Neural progenitor cell (in vitro differentiated cells): ENCODE measurements around the gene FAM9C.

Experiments
- EZH2 ChIP-seq: fragments of 200-600 bp; sonication (generic); IDR thresholded peaks from 2 replicates; pipeline ENCODE4 v1.6.1; 2017; ENCODE audit warnings: antibody characterized with exemption, mild to moderate bottlenecking, moderate library complexity
- EZH2phosphoT487 ChIP-seq: fragments of 200-600 bp; sonication (generic); IDR thresholded peaks from 2 replicates; pipeline ENCODE4 v1.6.1; 2017; ENCODE audit warnings: antibody characterized with exemption
- TF ChIP-seq, protein P1 (sequence below): fragments of 200-600 bp; sonication (generic); IDR thresholded peaks from 2 replicates; pipeline ENCODE4 v1.5.1; 2017; ENCODE audit warnings: antibody characterized with exemption, mild to moderate bottlenecking

DNA sequence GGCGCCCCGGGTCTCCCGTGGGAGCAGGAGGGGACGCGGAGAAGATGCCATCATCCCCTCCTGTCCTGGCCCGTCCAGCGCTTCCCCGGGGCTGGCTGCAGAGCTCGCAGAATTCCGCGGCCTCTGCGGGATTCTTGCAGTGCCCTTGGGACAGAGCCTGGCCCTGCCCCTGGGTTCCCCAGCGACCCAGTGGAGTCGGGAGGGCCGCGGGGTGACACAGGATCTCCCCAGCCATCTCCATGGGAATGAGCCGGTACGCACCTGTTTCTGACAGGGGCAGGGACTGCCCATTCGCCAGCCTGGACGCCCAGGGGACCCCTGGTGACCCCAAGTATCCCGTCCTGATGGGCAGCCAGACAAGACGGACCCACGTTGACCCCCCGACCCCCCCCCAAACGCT lies 482 bp downstream of the FAM9C start:
- TF ChIP-seq, protein P1, sequence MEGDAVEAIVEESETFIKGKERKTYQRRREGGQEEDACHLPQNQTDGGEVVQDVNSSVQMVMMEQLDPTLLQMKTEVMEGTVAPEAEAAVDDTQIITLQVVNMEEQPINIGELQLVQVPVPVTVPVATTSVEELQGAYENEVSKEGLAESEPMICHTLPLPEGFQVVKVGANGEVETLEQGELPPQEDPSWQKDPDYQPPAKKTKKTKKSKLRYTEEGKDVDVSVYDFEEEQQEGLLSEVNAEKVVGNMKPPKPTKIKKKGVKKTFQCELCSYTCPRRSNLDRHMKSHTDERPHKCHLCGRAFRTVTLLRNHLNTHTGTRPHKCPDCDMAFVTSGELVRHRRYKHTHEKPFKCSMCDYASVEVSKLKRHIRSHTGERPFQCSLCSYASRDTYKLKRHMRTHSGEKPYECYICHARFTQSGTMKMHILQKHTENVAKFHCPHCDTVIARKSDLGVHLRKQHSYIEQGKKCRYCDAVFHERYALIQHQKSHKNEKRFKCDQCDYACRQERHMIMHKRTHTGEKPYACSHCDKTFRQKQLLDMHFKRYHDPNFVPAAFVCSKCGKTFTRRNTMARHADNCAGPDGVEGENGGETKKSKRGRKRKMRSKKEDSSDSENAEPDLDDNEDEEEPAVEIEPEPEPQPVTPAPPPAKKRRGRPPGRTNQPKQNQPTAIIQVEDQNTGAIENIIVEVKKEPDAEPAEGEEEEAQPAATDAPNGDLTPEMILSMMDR: no peak
- TF ChIP-seq EZH2 (no peak), EZH2phosphoT487 (no peak)
